DND-41 (cell line): ENCODE results near the gene PCDHB8.
"Not testable (repeated sequence)": the region's sequence is repeated elsewhere in the genome, so short reads cannot be mapped to it uniquely, and the experiment has no call there.

Experiments used
- ATAC-seq: fragments of 200-7000 bp; cut with Tn5 transposase; 3 replicates; pipeline ENCODE4 v1.9.1; 2021; ENCODE audit warnings: low read depth; ENCODE audit not compliant: insufficient read depth
- DNase-seq: peaks from one replicate; pipeline ENCODE4 v3.0.0-alpha.2; 2020
- H2AFZ ChIP-seq: 2 replicates; pipeline ENCODE4 v1.6.0; 2012; ENCODE audit warnings: low read depth, low read length
- H3K27ac ChIP-seq: 2 replicates; pipeline ENCODE4 v1.5.1; 2012; ENCODE audit warnings: low read length, inconsistent platforms
- H3K27me3 ChIP-seq: fragments of 200-600 bp; sonication (generic); 2 replicates; pipeline ENCODE4 v1.6.0; 2012; ENCODE audit warnings: low read length, mild to moderate bottlenecking, inconsistent platforms; ENCODE audit not compliant: insufficient read depth, poor library complexity
- H3K36me3 ChIP-seq: 2 replicates; pipeline ENCODE4 v1.5.1; 2012; ENCODE audit warnings: low read length, inconsistent platforms; ENCODE audit not compliant: insufficient read depth
- H3K4me1 ChIP-seq: 2 replicates; pipeline ENCODE4 v1.5.1; 2012; ENCODE audit warnings: mild to moderate bottlenecking, low read length; ENCODE audit not compliant: insufficient read depth
- H3K4me2 ChIP-seq: 2 replicates; pipeline ENCODE4 v1.6.0; 2012; ENCODE audit warnings: mild to moderate bottlenecking, moderate library complexity, low read length, inconsistent platforms; ENCODE audit not compliant: insufficient read depth
- H3K4me3 ChIP-seq, 2 experiments: fragments of 200-600 bp in 1 of 2; shearing (Covaris generic) in 1 of 2; 2 replicates each; pipeline ENCODE4 v1.5.1; 2012 to 2016; ENCODE audit warnings: inconsistent platforms in 2 of 2, low read length in 2 of 2, mild to moderate bottlenecking in 2 of 2, low read depth in 1 of 2, moderate library complexity in 1 of 2
- H3K79me2 ChIP-seq: 2 replicates; pipeline ENCODE4 v1.6.0; 2012; ENCODE audit warnings: low read length, inconsistent platforms; ENCODE audit not compliant: insufficient read depth
- H3K9ac ChIP-seq: 2 replicates; pipeline ENCODE4 v1.6.0; 2012; ENCODE audit warnings: low read depth, mild to moderate bottlenecking, inconsistent platforms, low read length, moderate library complexity
- H3K9me3 ChIP-seq: 2 replicates; pipeline ENCODE4 v1.5.1; 2012; ENCODE audit warnings: low read length, moderate library complexity, mild to moderate bottlenecking, inconsistent platforms; ENCODE audit not compliant: insufficient read depth, severe bottlenecking
- H4K20me1 ChIP-seq: 2 replicates; pipeline ENCODE4 v1.6.0; 2012; ENCODE audit warnings: low read length; ENCODE audit not compliant: insufficient read depth
- EZH2 ChIP-seq: IDR thresholded peaks from 3 replicates; pipeline ENCODE4 v1.6.1; 2012; ENCODE audit warnings: borderline replicate concordance, low read depth, mild to moderate bottlenecking, moderate library complexity, low read length, inconsistent platforms; ENCODE audit not compliant: severe bottlenecking
- TF ChIP-seq, protein P1 (sequence below): IDR thresholded peaks from 2 replicates; pipeline ENCODE4 v1.5.1; 2012; ENCODE audit warnings: borderline replicate concordance, low read length, moderate library complexity, mild to moderate bottlenecking; ENCODE audit not compliant: poor library complexity, severe bottlenecking; ENCODE audit errors: extremely low read depth

PCDHB8 gene

DNA sequence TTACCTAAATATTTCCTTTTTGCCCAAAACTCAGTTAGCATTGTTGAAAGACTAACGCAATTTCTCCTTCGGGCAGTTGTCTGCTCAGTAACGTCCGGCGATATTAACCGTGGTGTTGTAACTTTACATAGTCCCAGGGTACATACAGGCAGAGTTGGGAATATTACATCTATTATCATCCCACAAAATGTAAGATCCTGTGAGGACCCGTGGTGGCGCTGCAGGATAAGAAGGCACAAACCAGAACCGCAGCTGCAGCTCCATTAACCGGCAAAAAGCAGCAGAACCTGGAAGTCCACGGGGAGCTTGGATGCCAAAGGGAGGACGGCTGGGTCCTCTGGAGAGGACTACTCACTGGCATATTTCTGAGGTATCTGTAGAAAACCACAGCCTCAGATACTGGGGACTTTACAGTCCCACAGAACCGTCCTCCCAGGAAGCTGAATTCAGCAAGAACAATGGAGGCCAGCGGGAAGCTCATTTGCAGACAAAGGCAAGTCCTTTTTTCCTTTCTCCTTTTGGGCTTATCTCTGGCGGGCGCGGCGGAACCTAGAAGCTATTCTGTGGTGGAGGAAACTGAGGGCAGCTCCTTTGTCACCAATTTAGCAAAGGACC, at the start of gene PCDHB8:
TSS of gene PCDHB8 (plus strand) at position 214 of the 615 bp plus-strand sequence. CDS start at position 459, 245 bp downstream.
- not testable (repeated sequence) for H3K4me1 ChIP-seq, ATAC-seq, H2AFZ ChIP-seq, H3K36me3 ChIP-seq, H3K27me3 ChIP-seq, H3K27ac ChIP-seq, H3K79me2 ChIP-seq, H3K4me2 ChIP-seq, H3K9me3 ChIP-seq, H3K9ac ChIP-seq, DNase-seq, H3K4me3 ChIP-seq, H4K20me1 ChIP-seq

DNA sequence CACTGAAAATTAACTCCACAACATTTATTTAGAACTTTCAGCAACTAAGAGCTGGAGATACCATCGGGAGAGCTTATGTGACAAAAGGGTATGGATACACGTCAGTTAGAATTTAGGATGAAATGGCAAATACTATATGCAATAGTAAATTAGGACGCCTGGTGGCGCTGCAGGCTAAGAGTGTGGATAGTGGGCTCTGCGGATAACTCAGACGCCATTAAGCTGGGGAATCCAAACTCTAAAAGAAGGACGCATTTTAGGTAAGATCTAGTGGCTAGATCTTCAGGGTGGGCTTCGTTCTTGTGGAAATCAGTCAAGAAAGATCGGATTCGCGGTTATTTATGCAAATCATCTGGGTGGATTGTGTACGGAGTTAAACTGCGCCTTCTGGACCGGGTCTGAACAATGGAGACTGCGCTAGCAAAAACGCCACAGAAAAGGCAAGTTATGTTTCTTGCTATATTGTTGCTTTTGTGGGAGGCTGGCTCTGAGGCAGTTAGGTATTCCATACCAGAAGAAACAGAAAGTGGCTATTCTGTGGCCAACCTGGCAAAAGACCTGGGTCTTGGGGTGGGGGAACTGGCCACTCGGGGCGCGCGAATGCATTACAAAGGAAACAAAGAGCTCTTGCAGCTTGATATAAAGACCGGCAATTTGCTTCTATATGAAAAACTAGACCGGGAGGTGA, 42.4 kb upstream of the PCDHB8 start, which contains the start of gene PCDHB5:
TSS of gene PCDHB5 (plus strand) at position 177 of the 688 bp plus-strand sequence. CDS start at position 406, 229 bp downstream.
- Histone ChIP-seq H3K9ac (no peak within 1 kb of the TSS), H2AFZ (no peak within 1 kb of the TSS), H3K27me3 (no peaks in the 10 kb centered on the region), H4K20me1 (no peaks in the 10 kb centered on the region), H3K9me3 (peaks cover 5% of the 10 kb centered on the region), H3K36me3 (no peaks in the 10 kb centered on the region), H3K4me2 (no peak within 1 kb of the TSS), H3K79me2 (no peaks in the 10 kb centered on the region), H3K27ac (no peak within 1 kb of the TSS), H3K4me3 (no peak within 1 kb of the TSS), H3K4me1 (no peaks in the 10 kb centered on the region)
- ATAC-seq (no peak), DNase-seq (no peak)
- TF ChIP-seq EZH2, result no peak
- TF ChIP-seq, protein P1, sequence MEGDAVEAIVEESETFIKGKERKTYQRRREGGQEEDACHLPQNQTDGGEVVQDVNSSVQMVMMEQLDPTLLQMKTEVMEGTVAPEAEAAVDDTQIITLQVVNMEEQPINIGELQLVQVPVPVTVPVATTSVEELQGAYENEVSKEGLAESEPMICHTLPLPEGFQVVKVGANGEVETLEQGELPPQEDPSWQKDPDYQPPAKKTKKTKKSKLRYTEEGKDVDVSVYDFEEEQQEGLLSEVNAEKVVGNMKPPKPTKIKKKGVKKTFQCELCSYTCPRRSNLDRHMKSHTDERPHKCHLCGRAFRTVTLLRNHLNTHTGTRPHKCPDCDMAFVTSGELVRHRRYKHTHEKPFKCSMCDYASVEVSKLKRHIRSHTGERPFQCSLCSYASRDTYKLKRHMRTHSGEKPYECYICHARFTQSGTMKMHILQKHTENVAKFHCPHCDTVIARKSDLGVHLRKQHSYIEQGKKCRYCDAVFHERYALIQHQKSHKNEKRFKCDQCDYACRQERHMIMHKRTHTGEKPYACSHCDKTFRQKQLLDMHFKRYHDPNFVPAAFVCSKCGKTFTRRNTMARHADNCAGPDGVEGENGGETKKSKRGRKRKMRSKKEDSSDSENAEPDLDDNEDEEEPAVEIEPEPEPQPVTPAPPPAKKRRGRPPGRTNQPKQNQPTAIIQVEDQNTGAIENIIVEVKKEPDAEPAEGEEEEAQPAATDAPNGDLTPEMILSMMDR, result no peak

DNA sequence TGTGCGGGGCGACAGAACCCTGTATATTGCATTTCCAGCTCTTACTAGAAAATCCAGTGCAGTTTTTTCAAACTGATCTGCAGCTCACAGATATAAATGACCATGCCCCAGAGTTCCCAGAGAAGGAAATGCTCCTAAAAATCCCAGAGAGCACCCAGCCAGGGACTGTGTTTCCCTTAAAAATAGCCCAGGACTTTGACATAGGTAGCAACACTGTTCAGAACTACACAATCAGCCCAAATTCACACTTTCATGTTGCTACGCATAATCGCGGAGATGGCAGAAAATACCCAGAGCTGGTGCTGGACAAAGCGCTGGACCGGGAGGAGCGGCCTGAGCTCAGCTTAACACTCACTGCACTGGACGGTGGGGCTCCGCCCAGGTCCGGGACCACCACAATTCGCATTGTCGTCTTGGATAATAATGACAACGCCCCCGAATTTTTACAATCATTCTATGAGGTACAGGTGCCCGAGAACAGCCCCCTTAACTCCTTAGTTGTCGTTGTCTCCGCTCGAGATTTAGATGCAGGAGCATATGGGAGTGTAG, 41.8 kb upstream of the PCDHB8 start:
- DNase-seq, result no peak
- Histone ChIP-seq H3K4me3 (no peak overlapping the region), H3K9me3 (peaks cover 5% of the 10 kb centered on the region), H3K4me1 (no peaks in the 10 kb centered on the region), H3K36me3 (no peaks in the 10 kb centered on the region), H3K9ac (no peak overlapping the region), H3K4me2 (no peak overlapping the region), H4K20me1 (no peaks in the 10 kb centered on the region), H3K27me3 (no peaks in the 10 kb centered on the region), H3K27ac (no peak overlapping the region), H2AFZ (no peak overlapping the region), H3K79me2 (no peaks in the 10 kb centered on the region)
- ATAC-seq, result no peak
- TF ChIP-seq EZH2, result no peak
- TF ChIP-seq, protein P1, result no peak

DNA sequence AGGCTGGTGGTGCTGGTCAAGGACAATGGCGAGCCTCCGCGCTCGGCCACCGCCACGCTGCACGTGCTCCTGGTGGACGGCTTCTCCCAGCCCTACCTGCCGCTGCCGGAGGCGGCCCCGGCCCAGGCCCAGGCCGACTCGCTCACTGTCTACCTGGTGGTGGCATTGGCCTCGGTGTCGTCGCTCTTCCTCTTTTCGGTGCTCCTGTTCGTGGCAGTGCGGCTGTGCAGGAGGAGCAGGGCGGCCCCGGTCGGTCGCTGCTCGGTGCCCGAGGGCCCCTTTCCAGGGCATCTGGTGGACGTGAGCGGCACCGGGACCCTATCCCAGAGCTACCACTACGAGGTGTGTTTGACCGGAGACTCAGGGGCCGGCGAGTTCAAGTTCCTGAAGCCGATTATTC, 40.2 kb upstream of the PCDHB8 start:
- H3K4me3 ChIP-seq, H3K9ac ChIP-seq, H3K4me1 ChIP-seq, ATAC-seq, H2AFZ ChIP-seq, H3K36me3 ChIP-seq, H3K27ac ChIP-seq, H3K4me2 ChIP-seq, H4K20me1 ChIP-seq, H3K27me3 ChIP-seq, H3K9me3 ChIP-seq, DNase-seq, H3K79me2 ChIP-seq: not testable (repeated sequence)
